Kidney epithelial cell (primary cell): Measurements from ENCODE around the gene PKNOX2. TPM values are rescaled to one million over a fixed set of nuclear protein-coding genes. Genes with fewer than 3 reads are reported as not detected.

Source experiments
- DNase-seq: peaks from one replicate; pipeline ENCODE4 v3.0.0-alpha.2; 2010; ENCODE audit warnings: low read depth
- H3K27me3 ChIP-seq: 2 replicates; pipeline ENCODE4 v1.6.0; 2011; ENCODE audit warnings: low read length; ENCODE audit not compliant: control insufficient read depth, insufficient read depth
- H3K36me3 ChIP-seq: 2 replicates; pipeline ENCODE4 v1.5.1; 2011; ENCODE audit warnings: low read length; ENCODE audit not compliant: control insufficient read depth, insufficient read depth
- H3K4me3 ChIP-seq: 2 replicates; pipeline ENCODE4 v1.5.1; 2011; ENCODE audit warnings: low read depth, mild to moderate bottlenecking, control low read depth, low read length
- total RNA-seq: library from RNA; depleted of rRNA; stranded (reverse); fragments of >200 nt; gene quantifications from 2 replicates; pipeline ENCODE4 v1.2.3, GENCODE V29; 2015
- TF ChIP-seq, protein P1 (sequence below): IDR thresholded peaks from 2 replicates; pipeline ENCODE4 v1.5.1; 2011; ENCODE audit warnings: mild to moderate bottlenecking, moderate library complexity, low read length, control low read depth, inconsistent platforms; ENCODE audit not compliant: insufficient read depth, poor library complexity, severe bottlenecking

Gene PKNOX2
- total RNA-seq, 1 donor from 2014 or later = 0.42 TPM

DNA sequence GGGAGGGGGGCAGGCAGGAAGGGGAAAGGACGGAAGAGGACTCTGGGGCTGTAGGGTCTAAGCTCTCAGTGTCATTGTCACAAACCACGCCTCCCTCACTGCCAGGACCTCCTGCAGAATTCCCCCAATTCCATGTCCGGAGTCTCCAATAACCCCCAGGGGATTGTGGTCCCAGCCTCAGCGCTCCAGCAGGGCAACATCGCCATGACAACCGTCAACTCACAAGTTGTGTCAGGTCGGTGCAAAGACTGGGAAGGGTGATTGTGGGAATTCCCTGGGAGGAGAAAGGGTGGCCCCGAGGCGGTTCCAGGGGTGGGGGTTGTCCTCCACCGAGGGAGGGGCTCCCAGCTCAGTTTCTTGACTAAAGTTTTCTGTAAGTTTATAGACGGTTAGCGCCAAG is 245.5 kb downstream of the PKNOX2 start:
- H3K27me3 ChIP-seq = peaks cover 41% of the 10 kb centered on the region
- no peaks in the 10 kb centered on the region for H3K36me3 ChIP-seq
- no peak for DNase-seq
- no peak overlapping the region for H3K4me3 ChIP-seq
- TF ChIP-seq, protein P1, sequence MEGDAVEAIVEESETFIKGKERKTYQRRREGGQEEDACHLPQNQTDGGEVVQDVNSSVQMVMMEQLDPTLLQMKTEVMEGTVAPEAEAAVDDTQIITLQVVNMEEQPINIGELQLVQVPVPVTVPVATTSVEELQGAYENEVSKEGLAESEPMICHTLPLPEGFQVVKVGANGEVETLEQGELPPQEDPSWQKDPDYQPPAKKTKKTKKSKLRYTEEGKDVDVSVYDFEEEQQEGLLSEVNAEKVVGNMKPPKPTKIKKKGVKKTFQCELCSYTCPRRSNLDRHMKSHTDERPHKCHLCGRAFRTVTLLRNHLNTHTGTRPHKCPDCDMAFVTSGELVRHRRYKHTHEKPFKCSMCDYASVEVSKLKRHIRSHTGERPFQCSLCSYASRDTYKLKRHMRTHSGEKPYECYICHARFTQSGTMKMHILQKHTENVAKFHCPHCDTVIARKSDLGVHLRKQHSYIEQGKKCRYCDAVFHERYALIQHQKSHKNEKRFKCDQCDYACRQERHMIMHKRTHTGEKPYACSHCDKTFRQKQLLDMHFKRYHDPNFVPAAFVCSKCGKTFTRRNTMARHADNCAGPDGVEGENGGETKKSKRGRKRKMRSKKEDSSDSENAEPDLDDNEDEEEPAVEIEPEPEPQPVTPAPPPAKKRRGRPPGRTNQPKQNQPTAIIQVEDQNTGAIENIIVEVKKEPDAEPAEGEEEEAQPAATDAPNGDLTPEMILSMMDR = no peak

DNA sequence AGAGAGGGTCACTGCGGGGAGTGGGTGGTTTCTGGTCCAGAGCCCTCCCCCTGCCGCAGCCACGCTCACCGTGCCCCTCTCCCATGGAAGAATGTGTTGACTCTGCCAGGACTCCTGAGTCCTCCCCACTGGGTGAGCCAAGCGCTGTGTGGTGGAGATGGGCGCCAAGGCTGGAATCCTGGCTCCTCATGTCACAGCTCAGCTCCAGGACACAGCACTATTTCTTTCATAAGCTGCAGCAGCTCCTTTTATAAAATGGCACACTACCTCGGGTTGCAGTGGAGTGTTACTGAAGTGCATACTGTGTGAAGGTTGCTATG is 247.6 kb downstream of the PKNOX2 start:
- Histone ChIP-seq H3K27me3 (peaks cover 30% of the 10 kb centered on the region), H3K36me3 (no peaks in the 10 kb centered on the region), H3K4me3 (no peak overlapping the region)
- TF ChIP-seq, protein P1 = no peak
- DNase-seq = no peak

DNA sequence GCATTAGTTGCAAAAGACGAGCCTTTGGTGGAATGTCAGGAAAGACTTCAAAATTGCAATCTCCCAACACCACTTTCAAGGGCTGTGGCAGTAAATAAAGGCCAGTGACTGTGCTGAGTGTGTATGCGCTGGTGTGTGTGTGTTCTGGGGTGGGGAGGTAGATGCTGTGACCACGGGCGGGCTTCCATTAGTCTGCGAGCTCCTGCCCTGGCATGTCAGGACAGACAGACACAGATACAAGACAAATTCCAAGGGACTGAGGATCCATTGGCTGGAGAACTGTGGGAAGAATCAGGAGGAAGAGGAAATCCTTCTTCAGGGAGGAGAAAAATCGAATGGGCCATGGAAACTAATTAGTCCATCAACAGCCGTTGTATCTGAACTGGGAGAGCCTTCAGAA is 248.0 kb downstream of the PKNOX2 start:
- Histone ChIP-seq H3K27me3 (peaks cover 32% of the 10 kb centered on the region), H3K36me3 (no peaks in the 10 kb centered on the region), H3K4me3 (no peak overlapping the region)
- no peak for DNase-seq
- TF ChIP-seq, protein P1 = no peak

DNA sequence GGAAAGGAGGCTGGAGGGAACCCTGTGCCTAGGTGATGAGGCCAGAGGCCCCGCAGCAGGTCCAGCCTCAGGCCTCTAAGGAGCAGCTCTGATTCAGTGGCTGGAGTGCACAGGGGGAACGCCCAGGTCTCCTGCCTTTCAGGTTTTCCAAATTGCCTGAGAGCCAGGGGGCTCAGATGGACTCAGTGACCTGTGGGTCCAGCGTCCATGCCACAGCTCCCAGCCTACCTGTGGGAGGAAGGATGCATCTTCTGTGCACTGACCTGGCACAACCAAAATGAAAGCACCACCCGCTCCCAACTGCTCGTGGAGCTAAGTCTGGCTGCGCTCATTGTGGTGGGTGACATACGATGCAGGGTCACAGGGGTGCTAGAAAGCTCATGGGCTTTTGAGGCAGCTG is 248.7 kb downstream of the PKNOX2 start:
- peaks cover 29% of the 10 kb centered on the region for H3K27me3 ChIP-seq
- DNase-seq = no peak
- no peak overlapping the region for H3K4me3 ChIP-seq
- no peaks in the 10 kb centered on the region for H3K36me3 ChIP-seq
- TF ChIP-seq, protein P1 = no peak

DNA sequence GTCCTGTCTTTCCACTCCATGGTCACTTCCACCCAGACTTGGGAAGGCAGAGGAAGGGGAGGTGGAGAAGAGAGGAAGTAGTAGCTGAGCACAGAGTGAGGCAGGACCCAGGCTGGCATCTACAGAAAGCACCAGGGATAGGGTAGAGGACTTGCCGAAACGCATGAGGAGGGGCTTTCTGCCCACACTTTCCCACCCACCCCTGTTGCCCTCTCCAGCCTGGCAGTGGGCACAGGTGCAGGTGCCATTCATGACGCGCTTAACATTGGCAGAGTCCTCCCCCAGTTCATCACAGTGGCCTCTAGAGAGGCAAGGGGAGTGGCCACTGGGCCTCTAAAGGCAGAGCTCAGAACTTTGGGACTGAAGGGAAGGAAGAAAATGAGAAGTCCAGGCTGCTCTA is 249.6 kb downstream of the PKNOX2 start:
- H3K36me3 ChIP-seq = no peaks in the 10 kb centered on the region
- TF ChIP-seq, protein P1 = no peak
- H3K4me3 ChIP-seq = no peak overlapping the region
- DNase-seq = no peak
- H3K27me3 ChIP-seq = peaks cover 21% of the 10 kb centered on the region
